Stimulated activated CD8-positive, alpha-beta memory T cell treated with anti-CD3 and anti-CD28 coated beads, Interleukin-7, amount 100 ng/mL, for 4 hours (primary cell): ENCODE measurements around the gene PPOX.
A peak's percentile ranks its signal among the peaks of the same experiment; 100 is the strongest.

Experiments used
- DNase-seq, 2 donors: peaks; one replicate each; pipeline ENCODE4 v3.0.0-alpha.2; 2020; ENCODE audit warnings: low read depth in 2 of 2

Gene PPOX

DNA sequence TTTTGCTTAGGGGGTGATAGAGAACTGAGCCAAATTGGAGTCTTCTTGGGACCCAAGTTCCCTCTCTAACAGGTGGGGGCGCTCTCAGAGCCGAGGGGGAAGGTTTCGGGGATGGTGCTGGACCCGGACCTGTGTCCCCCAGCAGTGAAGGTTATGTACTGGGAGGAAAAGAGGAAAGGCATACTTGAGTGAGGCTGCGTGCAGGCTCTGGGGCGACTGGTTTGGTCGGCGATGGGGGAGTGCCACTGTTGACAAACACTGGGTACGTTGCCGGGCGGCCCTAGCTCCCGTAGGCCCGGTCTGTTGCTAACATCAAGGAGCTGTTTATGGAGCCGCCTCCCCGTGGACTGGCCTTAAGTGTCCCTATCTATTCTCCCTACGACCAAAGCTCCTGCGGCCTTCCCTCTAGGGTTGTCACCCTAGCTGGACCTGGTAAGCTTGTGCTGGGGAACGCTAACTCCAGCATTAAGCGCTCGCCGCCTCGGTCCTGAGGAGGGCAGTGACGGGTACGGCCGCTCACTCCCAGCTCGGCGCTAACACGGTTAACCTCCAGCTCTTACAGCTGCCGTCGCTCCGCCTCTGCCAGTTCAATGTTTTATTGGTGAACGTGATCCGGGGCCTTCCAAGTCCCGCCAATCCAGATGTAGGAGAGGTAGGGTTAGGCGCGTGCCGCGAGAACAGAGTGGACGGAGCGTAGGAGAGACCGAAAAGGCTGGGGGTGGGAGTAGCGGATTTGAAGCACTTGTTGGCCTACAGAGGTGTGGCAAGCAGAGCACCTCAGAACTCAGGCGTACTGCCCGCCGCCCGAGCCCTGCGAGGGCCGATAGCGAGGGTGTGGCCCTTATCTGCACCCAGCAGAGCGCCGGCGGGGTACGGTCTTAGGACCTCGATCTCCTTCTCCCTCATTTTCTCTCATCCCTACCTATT is at the start of gene PPOX:
Gene PPOX (plus strand): TSS at position 685 of the 927 bp plus-strand sequence. CDS start 422 bp downstream, outside the sequence.
- peak; percentile 85 to 88 for DNase-seq

DNA sequence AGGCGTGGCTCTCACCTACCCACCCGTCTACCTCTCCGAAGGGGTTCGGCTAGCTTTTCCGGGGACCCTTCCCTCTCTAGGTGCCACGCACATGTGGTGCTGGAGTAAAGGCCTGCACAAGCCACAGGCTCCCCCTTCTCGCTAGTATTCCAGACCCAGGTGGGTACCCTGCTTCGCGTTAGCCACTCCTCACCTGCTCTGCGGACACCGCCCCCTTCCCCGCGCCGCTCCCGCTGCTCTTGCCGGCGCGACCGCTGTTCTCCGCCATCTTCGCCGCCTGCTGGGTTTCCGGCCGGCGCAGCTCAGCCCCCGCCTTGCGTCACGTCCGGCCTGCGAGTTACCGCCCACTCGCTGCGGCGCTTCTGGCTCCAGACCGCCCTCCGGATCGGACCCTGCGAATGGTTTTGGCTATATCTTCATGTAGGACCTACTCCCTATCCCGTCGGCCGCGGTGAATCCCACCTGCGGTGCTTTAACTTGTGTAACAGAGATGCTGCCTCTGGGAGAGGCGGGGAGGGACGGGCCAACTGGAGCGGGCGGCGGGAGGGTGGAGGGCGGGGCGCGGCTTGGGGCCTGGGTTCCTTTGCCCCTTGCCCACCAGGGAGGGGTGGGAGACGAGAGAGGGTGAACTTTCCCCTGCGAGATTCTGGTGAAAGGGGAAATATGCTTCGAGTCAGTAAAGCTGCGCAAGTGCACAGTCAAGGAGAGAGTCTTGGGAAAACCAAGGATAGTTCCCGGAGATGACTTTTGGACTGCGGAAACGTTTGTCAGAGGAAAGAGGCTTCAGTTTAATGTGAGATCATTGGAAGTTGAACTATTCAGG is 48.3 kb upstream of the PPOX start, which contains the start of the genes NIT1 and PFDN2:
Gene NIT1 (plus strand): TSS at position 347 of the 823 bp plus-strand sequence. CDS start 72 bp downstream, at position 419.
Gene PFDN2 (minus strand): TSS at position 279 of the 823 bp plus-strand sequence. CDS start 11 bp downstream, at position 268.
- DNase-seq: peak; percentile 71 to 83

DNA sequence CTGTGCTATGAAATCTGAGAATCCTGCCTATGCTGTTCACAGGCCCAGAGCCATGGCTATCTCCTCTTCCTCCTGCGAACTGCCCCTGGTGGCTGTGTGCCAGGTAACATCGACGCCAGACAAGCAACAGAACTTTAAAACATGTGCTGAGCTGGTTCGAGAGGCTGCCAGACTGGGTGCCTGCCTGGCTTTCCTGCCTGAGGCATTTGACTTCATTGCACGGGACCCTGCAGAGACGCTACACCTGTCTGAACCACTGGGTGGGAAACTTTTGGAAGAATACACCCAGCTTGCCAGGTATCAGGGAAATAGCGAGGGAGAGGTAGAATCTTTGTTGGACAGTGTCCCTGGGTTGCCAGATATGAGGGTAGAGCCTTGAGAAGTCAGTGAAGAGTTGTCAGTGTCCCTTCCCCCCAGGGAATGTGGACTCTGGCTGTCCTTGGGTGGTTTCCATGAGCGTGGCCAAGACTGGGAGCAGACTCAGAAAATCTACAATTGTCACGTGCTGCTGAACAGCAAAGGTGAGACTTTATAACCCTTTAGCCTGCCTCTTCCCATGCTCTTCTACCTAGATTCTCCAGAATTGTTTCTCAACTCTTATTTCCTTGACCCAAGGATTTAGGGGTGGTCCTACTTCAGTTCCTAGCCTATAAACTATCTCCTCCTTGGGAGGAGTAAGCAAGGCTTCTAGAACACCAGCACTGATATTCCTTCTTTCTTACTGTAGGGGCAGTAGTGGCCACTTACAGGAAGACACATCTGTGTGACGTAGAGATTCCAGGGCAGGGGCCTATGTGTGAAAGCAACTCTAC is 46.9 kb upstream of the PPOX start:
- peak; percentile 48 to 63 for DNase-seq

DNA sequence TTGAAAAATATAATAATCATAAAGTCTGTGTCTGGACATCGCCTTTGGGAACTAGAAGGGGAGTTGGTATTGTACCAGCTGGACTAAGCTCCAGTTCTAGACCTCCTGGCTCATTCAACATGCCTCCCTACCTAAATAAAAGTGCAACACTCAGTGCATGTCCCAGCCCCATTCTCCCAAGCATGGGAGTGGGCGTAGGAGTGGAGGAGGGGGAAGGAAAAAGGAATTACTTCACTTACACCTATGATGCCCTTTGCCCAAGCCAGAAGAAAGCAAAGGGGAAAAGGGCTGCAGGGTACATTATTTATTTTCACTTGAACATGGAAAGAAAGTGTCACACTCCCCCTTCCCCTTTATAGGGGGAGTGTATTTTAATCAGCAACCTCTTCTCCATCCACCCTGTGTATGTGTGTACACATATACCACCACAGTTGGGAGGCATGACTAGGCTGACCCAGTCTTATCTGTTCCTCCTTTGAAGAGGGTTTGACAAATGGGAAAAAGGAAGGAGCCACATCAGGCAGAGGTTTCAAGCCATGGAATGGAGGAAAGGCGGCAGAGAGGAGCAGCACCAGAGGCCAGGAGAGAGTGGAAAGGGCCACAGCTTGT is 45.1 kb upstream of the PPOX start:
- DNase-seq: no peak

DNA sequence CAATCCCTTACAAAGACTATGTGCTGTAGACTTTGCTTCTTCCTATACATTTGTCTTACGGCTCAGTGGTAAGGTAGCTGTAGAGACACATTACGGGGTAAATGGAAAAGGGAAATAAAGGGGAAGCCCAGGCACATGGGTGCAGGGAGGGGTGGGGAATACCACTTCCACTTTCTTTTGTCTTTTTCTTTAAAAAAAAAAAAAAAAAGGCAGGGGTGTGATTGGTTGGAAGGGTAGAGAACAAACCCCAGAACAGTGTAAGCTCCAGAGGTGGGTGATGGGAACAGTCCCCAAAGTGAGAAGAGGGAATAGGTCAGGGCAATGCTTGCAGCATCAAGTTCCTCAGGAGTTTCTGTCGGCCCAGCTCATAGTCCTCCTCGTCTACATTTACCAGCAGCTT is 44.4 kb upstream of the PPOX start:
- DNase-seq: no peak

DNA sequence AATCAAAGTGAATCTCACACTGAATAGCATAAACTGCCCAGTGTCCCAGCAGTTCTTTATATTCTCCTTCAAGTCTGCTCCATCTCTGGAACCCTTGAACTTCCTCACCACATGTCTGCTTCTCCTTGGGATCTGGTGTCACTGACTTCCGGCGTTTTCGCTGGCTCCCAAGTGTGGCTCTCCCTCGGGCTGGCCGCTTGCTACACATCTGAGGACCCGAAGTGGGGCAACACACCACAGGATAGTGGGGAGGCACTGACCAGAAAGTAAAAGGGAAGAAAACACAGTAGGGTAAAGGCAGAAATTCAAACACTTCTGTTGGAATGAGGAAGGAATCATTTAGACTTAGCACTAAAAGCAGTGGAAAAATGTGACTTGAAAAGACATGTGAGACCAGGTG is 43.3 kb upstream of the PPOX start:
- no peak for DNase-seq

DNA sequence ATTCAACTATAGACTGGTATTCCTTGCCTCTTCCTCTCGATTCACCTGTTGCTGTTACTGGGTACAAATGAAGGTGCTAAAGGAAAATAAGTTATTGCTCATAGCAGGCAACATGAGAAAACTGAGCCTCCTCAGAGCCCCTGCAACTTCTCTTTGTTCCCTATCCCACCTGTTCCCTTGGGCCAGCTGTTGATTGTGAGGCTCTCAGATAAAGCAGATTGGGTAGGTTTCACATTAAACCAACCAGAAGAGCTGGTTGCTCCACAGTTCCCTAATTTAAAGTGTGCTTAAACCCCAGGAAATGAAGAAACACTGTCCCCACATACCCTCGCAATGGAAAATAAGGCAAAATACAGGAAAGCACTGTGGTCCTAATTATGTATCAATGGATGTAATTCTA is 38.6 kb upstream of the PPOX start:
- DNase-seq: no peak

DNA sequence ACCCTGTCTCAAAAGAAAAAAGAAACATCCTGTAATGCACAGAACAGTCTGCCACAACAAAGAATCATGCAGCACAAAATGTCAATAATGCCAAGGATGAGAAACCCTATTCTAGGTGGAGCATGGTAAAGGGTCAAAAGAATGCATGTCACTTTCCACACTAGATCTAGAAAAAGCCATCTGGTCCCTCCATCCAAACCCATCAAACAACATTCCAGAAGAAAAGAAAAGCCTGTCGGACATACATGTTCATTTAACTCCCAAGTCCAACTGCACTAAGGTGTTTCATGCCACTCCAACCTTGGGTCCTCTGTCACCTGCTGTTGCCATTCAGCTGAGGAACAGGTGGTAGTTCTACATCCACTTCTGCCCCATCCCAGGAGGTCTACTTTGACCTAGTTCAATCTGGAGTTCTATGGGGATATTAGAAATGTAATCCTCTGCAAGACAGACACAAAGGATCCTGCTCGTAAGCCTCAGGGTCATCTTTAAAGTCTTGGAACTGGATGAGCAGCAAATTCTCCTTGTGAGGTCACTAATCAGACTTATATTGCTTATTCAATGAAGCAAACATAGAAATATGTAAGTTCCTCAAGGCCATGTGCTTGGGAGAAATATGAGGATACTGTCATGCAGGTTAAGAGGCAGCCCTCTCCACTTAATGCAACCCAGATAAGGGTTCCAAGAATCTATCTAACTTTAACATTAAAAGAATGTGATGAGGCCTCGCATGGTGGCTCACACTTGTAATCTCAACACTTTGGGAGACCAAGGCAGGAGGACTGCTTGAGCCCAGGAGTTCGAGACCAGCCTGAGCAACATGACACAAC is 37.4 kb upstream of the PPOX start:
- DNase-seq: no peak

DNA sequence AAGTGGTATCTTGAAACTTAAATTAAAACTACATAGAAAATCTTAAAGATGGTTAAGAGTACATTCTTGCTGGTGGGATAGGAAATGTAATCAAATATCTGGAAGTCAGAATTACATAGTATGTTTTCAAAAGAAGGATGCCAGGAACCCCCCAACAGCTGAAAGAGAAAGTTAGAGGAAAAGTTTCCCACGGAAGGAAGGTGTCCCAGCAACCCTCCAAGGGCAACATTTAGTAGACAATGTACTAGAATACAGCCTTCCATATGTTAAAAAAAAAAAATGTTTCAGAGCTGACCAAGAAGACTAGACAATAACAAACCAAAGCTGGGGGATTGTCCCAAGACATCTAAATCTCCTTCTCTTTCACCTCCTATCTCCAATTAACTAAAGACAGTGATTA is 36.0 kb upstream of the PPOX start:
- no peak for DNase-seq

DNA sequence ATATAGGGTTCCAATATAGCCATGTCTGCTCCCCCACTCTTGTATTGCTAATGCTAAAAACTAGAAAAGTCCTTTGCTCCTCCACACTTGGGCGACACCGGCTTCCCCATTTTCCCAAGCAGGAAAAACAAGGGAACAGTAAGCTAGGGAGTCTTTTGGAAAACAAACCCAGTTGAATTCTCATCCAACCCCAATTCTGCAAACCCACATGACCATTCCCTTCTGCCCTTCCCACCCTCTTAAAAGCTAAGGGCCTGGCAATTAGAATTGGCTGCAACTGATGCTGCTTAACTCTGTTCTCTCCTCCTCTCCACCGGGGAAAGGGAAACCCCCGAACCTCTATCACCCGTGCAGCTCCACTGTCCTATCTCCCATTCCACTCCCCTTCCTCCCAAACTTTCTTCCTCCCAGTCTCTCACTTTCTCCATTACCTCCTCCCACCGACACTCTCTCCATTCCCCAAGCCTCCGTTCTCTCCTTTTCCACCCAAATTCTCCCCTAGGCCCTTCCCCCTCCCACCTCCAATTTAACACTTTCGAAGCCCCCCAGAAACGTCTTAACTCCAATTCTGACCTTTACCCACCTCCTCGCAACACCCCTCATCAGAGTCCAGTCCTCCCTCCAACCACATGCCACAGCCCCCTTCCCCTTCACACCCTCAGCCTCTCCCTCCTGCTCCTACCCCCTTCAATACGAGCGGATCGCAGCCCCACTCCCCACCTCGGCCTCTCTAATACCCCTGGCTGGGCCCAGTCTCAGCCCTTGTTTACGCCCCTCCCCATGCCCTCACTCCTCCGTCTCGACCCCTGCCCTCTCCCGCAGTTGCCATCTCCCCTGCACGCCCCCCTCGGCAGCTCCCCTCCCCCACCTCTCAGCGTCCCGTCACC is 34.5 kb upstream of the PPOX start:
- no peak for DNase-seq

DNA sequence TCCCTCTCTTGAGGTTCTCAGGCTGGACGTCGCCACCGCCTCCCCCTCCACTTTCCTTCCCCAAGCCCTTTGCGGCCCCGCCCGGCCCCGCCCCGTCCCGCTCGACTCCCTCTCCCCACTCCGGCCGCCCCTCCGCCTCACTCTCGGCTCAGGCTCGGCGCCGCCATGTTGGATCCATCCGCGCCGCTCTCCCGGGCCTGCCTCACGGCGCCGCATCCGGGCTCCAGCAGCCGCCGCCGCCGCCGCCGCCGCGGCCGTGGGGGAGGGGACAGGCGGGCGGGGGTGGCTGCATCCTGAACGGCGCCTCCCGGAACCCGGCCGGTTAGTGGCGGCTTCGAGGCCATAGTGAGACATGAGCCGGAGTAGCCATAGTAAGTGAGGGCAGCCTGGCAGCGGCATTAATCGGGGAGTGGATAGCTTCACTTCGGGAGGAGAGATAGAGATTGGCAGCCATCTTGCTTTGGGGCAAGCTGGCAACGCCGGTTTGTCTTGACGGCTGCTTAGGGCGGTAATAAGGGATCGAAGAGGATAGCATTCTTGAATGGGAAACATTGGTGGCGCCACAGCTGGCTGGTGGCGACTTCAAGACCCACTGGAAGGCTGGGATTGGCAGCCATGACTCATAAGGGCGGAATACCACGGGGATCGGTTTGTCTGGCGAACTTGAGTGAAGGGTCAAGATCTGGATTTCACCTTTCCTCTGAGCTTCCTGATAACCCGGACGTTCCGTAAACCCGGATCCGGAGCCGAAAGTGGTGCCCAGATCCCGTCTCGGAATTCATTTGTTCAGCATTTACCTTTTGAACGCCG is 33.6 kb upstream of the PPOX start, which contains the start of gene DEDD:
Gene DEDD (minus strand): TSS at position 258 of the 810 bp plus-strand sequence. CDS start 8,205 bp downstream, outside the sequence.
- DNase-seq: peak; percentile 87

DNA sequence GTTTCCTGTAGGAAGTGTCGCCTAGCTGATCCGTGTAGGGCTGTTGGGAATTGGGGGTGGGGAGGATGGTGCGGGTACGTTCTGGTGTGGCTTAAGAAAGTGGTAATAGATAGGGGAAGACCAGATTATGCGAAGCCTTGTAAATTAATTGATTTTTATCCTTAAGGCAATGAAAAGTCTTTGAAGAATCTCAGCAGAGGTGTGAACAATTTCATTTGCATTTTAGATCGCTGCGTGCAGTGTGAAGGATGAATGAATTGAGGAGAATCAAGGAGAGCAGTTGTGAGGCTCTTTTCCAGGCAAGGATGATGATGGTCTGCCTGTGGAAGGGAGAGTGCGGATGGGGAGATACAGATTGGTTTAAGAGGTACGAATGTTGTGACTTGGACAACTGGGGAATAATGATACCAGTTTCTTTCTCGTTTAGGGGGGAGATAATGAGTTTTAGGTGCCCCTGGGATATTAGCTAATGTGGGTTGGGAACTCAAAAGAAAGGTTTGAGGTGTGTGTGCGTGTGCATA is 32.9 kb upstream of the PPOX start:
- no peak for DNase-seq

DNA sequence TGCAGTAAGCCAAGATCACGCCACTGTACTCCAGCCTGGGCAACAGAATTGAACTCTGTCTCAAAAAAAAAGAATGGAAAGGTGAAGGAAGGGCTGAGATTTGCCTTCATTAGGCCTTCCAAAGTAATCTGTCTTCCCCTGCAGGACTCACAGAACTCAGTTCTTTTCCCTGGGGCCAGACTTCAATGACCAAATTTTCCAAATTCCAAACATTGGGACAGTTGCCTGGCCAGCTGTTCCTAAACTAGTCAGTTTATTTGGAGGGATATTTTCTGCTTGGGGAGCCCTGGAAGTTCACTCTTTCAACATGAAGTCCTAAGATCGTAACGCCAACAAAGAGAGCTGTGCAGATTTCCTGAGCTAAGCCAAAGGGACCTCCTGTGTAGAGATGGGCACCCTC is 28.3 kb upstream of the PPOX start:
- no peak for DNase-seq

DNA sequence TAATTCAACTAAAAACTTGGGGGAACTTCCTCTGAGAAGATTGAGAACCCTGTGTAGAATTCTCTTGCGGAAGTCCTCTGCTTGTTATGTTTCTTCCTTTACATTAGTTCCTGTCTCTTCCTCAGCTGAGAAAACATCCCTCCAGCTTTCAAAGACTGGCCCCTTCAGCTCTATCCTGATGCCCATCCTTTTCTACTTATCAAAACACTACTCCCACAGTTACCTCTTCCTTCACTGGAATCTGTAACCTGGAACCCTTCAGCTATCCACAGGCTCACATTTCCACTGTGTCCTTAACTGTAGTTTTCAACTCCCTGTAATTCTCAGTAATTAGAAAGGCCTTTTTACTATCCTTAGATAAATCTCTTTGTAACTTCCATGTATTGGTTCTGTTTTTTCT is 27.8 kb upstream of the PPOX start:
- DNase-seq: no peak

DNA sequence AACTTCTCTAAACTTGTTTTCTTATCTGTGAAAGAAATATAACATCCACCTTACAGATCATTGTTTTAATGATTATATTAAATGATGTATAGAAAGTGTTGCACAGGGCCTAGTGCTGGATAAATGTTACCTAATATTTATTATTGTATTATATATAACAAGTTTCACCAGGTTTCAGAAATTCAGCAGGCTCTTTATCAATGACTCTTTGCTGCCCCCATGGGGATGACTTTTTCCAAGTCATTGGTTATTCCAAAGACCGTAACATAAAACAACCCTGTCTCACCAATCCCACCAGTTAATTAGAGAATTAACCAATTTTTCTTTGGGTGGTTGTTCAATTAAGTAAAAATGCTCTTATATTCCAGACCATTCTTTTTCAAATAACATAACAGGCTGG is 26.5 kb upstream of the PPOX start:
- no peak for DNase-seq

DNA sequence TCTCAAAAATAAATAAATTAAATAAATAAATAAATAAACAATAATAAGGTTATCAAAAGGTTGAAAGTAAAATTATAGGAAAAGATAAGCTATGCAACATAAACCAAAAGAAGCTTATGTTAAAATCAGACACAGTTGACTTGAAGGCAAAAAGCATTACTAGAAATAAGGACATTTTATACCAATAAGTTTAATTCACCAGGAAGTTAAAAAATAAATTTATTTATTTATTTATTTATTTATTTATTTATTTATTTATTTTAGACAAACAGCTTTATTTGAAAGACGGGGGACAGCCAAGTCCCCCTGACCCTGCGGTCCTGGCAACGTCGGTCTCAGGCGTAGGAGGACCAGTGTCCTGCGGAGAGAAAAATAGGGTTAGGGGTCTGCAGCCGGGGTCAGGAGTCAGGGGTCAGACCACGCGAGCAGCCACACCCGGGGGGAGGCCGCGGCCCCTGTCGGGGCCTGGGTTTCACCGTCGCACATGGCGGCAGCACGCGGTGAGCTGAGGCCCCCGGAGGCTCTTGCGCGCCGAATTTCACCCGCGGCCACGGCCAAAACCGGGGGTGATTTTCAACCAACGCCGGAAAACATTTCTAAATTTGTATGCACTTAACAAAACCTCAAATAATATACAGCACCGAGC is 25.3 kb upstream of the PPOX start:
- no peak for DNase-seq

DNA sequence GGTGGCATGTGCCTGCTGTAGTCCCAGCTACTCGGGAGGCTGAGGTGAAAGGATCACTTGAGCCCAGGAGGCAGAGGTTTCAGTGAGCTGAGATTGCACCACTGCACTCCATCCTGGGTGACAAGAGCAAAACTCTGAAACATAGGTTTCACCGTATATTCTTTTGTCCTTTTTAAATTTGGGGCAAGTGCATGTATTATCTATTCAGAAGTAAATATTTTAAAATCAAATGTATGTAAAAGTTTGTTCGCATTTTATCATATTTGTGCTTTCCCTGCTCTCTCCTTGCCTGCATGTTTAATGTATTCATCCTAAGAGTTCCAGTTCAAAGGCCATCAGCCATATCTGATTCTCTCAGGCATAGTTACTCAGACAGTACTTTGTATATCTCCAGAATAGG is 20.4 kb upstream of the PPOX start:
- no peak for DNase-seq

DNA sequence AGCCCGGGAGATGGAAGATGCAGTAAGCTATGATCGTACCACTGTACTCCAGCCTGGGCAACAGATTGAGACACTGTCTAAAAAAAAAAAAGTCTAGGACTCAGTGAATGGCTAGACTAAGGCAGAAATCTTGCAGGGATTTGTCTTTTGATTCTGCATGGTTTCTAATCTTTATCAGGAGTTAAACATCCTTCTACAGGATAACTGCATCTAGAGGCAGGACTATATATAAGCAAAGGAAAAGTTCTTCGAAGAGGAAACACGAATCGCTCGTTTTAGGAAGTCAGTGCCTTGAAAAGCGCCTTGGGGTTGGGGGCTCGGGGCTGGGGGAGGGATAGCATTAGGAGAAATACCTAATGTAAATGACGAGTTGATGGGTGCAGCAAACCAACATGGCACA is 13.1 kb upstream of the PPOX start:
- no peak for DNase-seq
